ENCODE data around the gene PSMB8. TPM values are rescaled to one million over a fixed set of nuclear protein-coding genes. Genes with fewer than 3 reads are reported as not detected.

The PSMB8 gene
- total and polyA plus RNA-seq, 2 of the 4 experiments (the other 2 are of a cell fraction): 31.6 to 33.3 TPM

GRCh38 chr6:32854376-32855178, 10.7 kb upstream of the PSMB8 start (continued):
- TF ChIP-seq RFX5 (IDR thresholded peaks at IDR 0.05; ENCODE audit: low read depth, low read length): no peak
- TF ChIP-seq FOS (IDR thresholded peaks at IDR 0.05; ENCODE audit: low read depth, low read length): no peak
- no peak for TF ChIP-seq NFE2L2 (IDR thresholded peaks at IDR 0.05; ENCODE audit: low read depth, low read length)

All from IMR-90 (cell line).